Smooth muscle cell (in vitro differentiated cells): ENCODE results near the gene TREH. TPM values are rescaled to one million over a fixed set of nuclear protein-coding genes. Genes with fewer than 3 reads are reported as not detected.
A peak's percentile ranks its signal among the peaks of the same experiment; 100 is the strongest.
"Not testable (repeated sequence)": the region's sequence is repeated elsewhere in the genome, so short reads cannot be mapped to it uniquely, and the experiment has no call there.

Experiments
- DNase-seq: peaks from one replicate; lab custom pipeline; 2025; ENCODE audit not compliant: unreplicated experiment; lab: John Stamatoyannopoulos, UW
- H2AFZ ChIP-seq: fragments of 200-600 bp; sonication (generic); 2 replicates; pipeline ENCODE4 v1.6.0; 2016; ENCODE audit warnings: antibody characterized with exemption, low read depth, mild to moderate bottlenecking
- H3F3A ChIP-seq: fragments of 200-600 bp; sonication (generic); 2 replicates; pipeline ENCODE4 v1.6.0; 2017; ENCODE audit warnings: antibody characterized with exemption, low read depth
- H3K27ac ChIP-seq: fragments of 200-600 bp; sonication (generic); 2 replicates; pipeline ENCODE4 v1.5.1; 2016; ENCODE audit warnings: low read depth, mild to moderate bottlenecking
- H3K27me3 ChIP-seq: fragments of 200-600 bp; sonication (generic); 2 replicates; pipeline ENCODE4 v1.6.1; 2016; ENCODE audit warnings: low read depth, mild to moderate bottlenecking
- H3K36me3 ChIP-seq: fragments of 200-600 bp; sonication (generic); 2 replicates; pipeline ENCODE4 v1.5.1; 2016; ENCODE audit warnings: low read depth
- H3K4me1 ChIP-seq: fragments of 200-600 bp; sonication (generic); 2 replicates; pipeline ENCODE4 v1.5.1; 2016; ENCODE audit warnings: low read depth
- H3K4me2 ChIP-seq: fragments of 200-600 bp; sonication (generic); 2 replicates; pipeline ENCODE4 v1.6.0; 2016; ENCODE audit warnings: mild to moderate bottlenecking
- H3K4me3 ChIP-seq: fragments of 200-600 bp; sonication (generic); 2 replicates; pipeline ENCODE4 v1.5.1; 2016; ENCODE audit warnings: mild to moderate bottlenecking
- H3K79me2 ChIP-seq: fragments of 200-600 bp; sonication (generic); 2 replicates; pipeline ENCODE4 v1.6.0; 2016; ENCODE audit warnings: low read depth, mild to moderate bottlenecking
- H3K9ac ChIP-seq: fragments of 200-600 bp; sonication (generic); 2 replicates; pipeline ENCODE4 v1.6.0; 2016; ENCODE audit warnings: low read depth
- H3K9me3 ChIP-seq: fragments of 200-600 bp; sonication (generic); replicated peaks from 2 replicates; pipeline ENCODE4 v1.5.1; 2016; ENCODE audit warnings: low read depth
- H4K20me1 ChIP-seq: fragments of 200-600 bp; sonication (generic); 2 replicates; pipeline ENCODE4 v1.6.0; 2016; ENCODE audit warnings: low read depth
- WGBS: methylation state at CpG from one replicate; pipeline ENCODE4 v1.1.7; 2016; ENCODE audit warnings: low lambda C conversion rate; 5-methylcytosine and 5-hydroxymethylcytosine counted together
- polyA plus RNA-seq: library from polyadenylated mRNA; unstranded; fragments of >200 nt; fragmentation: Nextera tagmentation; extraction: Ambion mirVana; gene quantifications from 2 replicates; pipeline ENCODE4 v1.2.1, GENCODE V29; 2016
- total RNA-seq: library from RNA; depleted of rRNA; stranded (reverse); fragments of >200 nt; gene quantifications from 2 replicates; pipeline ENCODE4 v1.2.3, GENCODE V29; 2014
- TF ChIP-seq, protein P1 (sequence below): fragments of 200-600 bp; sonication (generic); IDR thresholded peaks from 2 replicates; pipeline ENCODE4 v1.5.1; 2017; ENCODE audit warnings: borderline replicate concordance, mild to moderate bottlenecking, antibody characterized with exemption; ENCODE audit not compliant: insufficient read depth, poor library complexity, severe bottlenecking

TREH gene
- total and polyA plus RNA-seq, 2 experiments from 2014 or later, result 0.49 TPM; not detected in 1

DNA sequence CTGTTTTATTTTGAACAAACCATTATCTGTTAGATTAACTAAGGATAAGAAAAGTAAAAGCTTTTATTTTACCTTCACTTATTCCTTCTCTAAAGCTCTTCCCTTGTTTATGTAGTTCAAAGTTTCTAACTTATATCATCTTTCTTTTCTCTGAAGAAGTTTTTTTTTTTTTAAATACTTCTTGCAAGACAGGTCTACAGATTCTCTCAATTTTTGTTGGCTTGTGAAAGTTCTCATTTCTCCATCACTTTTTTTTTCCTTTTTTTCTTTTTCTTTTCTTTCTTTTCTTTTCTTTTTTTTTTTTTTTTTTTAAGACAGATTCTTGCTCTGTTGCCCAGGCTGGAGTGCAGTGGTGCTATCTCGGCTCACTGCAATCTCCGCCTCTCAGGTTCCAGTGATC lies 4.7 kb upstream of the TREH start:
- no peaks in the 10 kb centered on the region for H3K27me3 ChIP-seq
- TF ChIP-seq, protein P1, sequence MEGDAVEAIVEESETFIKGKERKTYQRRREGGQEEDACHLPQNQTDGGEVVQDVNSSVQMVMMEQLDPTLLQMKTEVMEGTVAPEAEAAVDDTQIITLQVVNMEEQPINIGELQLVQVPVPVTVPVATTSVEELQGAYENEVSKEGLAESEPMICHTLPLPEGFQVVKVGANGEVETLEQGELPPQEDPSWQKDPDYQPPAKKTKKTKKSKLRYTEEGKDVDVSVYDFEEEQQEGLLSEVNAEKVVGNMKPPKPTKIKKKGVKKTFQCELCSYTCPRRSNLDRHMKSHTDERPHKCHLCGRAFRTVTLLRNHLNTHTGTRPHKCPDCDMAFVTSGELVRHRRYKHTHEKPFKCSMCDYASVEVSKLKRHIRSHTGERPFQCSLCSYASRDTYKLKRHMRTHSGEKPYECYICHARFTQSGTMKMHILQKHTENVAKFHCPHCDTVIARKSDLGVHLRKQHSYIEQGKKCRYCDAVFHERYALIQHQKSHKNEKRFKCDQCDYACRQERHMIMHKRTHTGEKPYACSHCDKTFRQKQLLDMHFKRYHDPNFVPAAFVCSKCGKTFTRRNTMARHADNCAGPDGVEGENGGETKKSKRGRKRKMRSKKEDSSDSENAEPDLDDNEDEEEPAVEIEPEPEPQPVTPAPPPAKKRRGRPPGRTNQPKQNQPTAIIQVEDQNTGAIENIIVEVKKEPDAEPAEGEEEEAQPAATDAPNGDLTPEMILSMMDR, result no peak
- WGBS, result 83% methylated on average over 2 of the region's 2 CpGs

DNA sequence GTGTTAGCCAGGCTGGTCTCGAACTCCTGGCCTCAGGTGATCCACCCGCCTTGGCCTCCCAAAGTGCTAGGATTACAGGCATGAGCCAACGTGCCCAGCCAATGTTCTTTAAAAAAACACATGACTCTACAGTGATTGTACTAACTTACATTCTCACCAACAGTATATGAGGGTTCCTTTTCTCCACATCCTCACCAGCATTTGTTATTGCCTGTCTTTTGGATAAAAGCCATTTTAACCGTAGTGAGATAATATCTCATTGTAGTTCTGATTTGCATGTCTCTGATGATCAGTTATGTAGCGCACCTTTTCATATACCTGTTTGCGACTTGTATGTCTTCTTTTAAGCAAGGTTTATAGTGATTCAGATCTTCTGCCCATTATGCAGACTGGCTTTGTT lies 3.5 kb upstream of the TREH start:
- H3K4me1 ChIP-seq, H3K4me2 ChIP-seq, H4K20me1 ChIP-seq, H3K27me3 ChIP-seq, DNase-seq, H3K79me2 ChIP-seq, H3F3A ChIP-seq, H2AFZ ChIP-seq, H3K9me3 ChIP-seq, H3K4me3 ChIP-seq, H3K9ac ChIP-seq, H3K36me3 ChIP-seq, H3K27ac ChIP-seq: not testable (repeated sequence)
- 84% methylated on average over 6 of the region's 6 CpGs for WGBS

More for the DNA sequence above, 4.7 kb upstream of the TREH start:
- Histone ChIP-seq H3K4me1 (no peaks in the 10 kb centered on the region), H3K79me2 (no peaks in the 10 kb centered on the region), H3K36me3 (no peaks in the 10 kb centered on the region), H3K4me3 (no peak overlapping the region), H4K20me1 (no peaks in the 10 kb centered on the region), H3F3A (no peaks in the 10 kb centered on the region), H3K4me2 (no peak overlapping the region), H2AFZ (no peak overlapping the region), H3K9me3 (no peaks in the 10 kb centered on the region), H3K27ac (no peak overlapping the region), H3K9ac (no peak overlapping the region)
- no peak for DNase-seq

DNA sequence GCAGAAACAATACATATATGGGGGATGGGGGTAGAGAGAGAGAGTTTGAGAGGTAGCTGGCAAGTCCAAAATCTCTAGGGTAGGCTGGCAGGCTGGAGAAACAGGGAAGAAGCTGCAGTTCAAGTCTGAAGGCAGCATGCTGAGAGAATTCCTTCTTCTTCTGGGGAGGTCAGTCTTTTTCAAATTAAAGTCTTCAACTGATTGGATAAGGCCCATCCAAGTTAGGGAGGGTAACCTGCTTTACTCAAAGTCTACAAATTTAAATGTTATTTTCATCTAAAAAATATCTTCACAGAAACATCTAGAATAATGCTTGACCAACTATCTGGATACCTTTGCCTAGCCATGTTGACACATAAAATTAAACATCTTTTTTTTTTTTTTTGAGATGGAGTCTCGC lies 2.9 kb upstream of the TREH start:
- DNase-seq, result no peak
- no peak overlapping the region for H3K4me3 ChIP-seq
- no peak overlapping the region for H2AFZ ChIP-seq
- no peaks in the 10 kb centered on the region for H3F3A ChIP-seq
- 100% methylated on average over 1 of the region's 1 CpG for WGBS
- no peaks in the 10 kb centered on the region for H4K20me1 ChIP-seq
- no peaks in the 10 kb centered on the region for H3K9me3 ChIP-seq
- H3K4me2 ChIP-seq, result no peak overlapping the region
- no peaks in the 10 kb centered on the region for H3K4me1 ChIP-seq
- TF ChIP-seq, protein P1, result no peak
- no peak overlapping the region for H3K9ac ChIP-seq
- H3K36me3 ChIP-seq, result no peaks in the 10 kb centered on the region
- H3K79me2 ChIP-seq, result no peaks in the 10 kb centered on the region
- no peaks in the 10 kb centered on the region for H3K27me3 ChIP-seq
- H3K27ac ChIP-seq, result no peak overlapping the region

DNA sequence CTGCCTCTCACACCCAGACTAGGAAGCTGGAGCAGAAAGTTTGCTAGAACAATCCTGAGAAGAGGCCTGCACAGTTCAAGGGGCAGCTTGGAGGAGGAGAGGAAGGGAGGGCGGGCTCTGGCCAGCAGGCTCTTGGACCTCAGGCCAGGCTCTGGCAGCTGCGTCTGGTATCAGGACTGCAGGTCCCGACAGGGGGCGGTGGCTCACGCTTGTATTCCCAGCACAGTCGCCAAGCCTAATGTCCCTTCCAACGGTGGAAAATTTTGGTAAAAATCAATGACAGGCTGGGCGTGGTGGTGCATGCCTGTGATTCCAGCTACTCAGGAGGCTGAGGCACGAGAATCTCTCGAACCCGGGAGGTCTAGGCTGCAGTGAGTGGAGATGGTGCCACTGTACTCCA lies 542 bp downstream of the TREH start:
- H3K4me2 ChIP-seq, H3K27ac ChIP-seq, H3K4me3 ChIP-seq, H3K9me3 ChIP-seq, H3K79me2 ChIP-seq, H3K9ac ChIP-seq, H3F3A ChIP-seq, H3K36me3 ChIP-seq, H2AFZ ChIP-seq, DNase-seq, H3K27me3 ChIP-seq, H4K20me1 ChIP-seq, H3K4me1 ChIP-seq: not testable (repeated sequence)
- WGBS, result 42% methylated on average over 11 of the region's 11 CpGs
- TF ChIP-seq, protein P1, result peak; percentile 3
